Right lobe of liver (tissue), 6 donors: ENCODE measurements around the gene DPP10. TPM values are rescaled to one million over a fixed set of nuclear protein-coding genes. Genes with fewer than 3 reads are reported as not detected.

Experiments used
- ATAC-seq, 4 donors: fragments of 200-7000 bp; cut with Tn5 transposase; one replicate each; pipeline ENCODE4 v1.9.1; 2020; ENCODE audit warnings: mild to moderate bottlenecking in 4 of 4, moderate library complexity in 4 of 4
- DNase-seq, 3 donors: peaks; one replicate each; pipeline ENCODE4 v3.0.0-alpha.2; 2020
- H3K27ac ChIP-seq, 3 donors: fragments of 200-600 bp; one replicate each; pipeline ENCODE4 v1.8.0; 2022
- H3K27me3 ChIP-seq, 2 donors: fragments of 200-600 bp; one replicate each; pipeline ENCODE4 v1.8.0; 2022
- H3K36me3 ChIP-seq, 4 donors: fragments of 200-600 bp; sonication (generic) in 1 of 4; one replicate each; pipeline versions ENCODE4 v1.5.1 to v1.8.0; 2017 to 2022; ENCODE audit warnings: control low read depth in 1 of 4
- H3K4me1 ChIP-seq, 4 donors: fragments of 200-600 bp; sonication (generic) in 1 of 4; one replicate each; pipeline versions ENCODE4 v1.5.1 to v1.8.0; 2017 to 2022; ENCODE audit warnings: control low read depth in 1 of 4
- H3K4me3 ChIP-seq, 3 donors: fragments of 200-600 bp; one replicate each; pipeline ENCODE4 v1.8.0; 2022
- H3K9me3 ChIP-seq, 4 donors: fragments of 200-600 bp; sonication (generic) in 1 of 4; one replicate each; pipeline versions ENCODE4 v1.5.1 to v1.8.0; 2017 to 2022; ENCODE audit warnings: control low read depth in 1 of 4
- POLR2A ChIP-seq: fragments of 450-650 bp; IDR thresholded peaks from one replicate; pipeline ENCODE4 v1.6.1; 2017; ENCODE audit warnings: antibody characterized with exemption, mild to moderate bottlenecking
- WGBS: methylation state at CpG from one replicate; pipeline ENCODE4 v1.1.6; 2018; ENCODE audit warnings: low coverage, low lambda C conversion rate; ENCODE audit not compliant: insufficient coverage; ENCODE audit errors: missing lambda C conversion rate; 5-methylcytosine and 5-hydroxymethylcytosine counted together
- intact Hi-C, 2 donors: fragments of 100-400 bp; cut with DNase I; formaldehyde crosslinking; loops; one replicate each; pipeline versions ENCODE4 v1.11.2 to v1.14.1; 2022
- total RNA-seq, 6 experiments: library from RNA; depleted of rRNA in 2 of 6; stranded (reverse); fragments of >200 nt in 2 of 6; fragmentation: NEBNext Ultra II Directional in 3 of 6; extraction: Animal tissue kit (Norgen Biotek cat#: 25700) in 3 of 6; gene quantifications; one replicate each; pipeline versions ENCODE4 v1.1.0 to v1.2.4, GENCODE V29; 2016 to 2023
- TF ChIP-seq, protein P1 (sequence below), 4 donors: fragments of 200-600 bp in 3 of 4; fragments of 450-650 bp in 1 of 4; IDR thresholded peaks; one replicate each; pipeline versions ENCODE4 v1.5.1 to v1.8.0; 2016 to 2022; ENCODE audit warnings: antibody characterized with exemption in 4 of 4, mild to moderate bottlenecking in 2 of 4
- donor health status: DM: no; HTN: yes; CAD: no.
- donor health status: DM: no; HTN: no; CAD: no.
- donor health status: DM: no; HTN: no; CAD: no.
- donor health status: DM: no; HTN: yes; CAD: no.
- donor health status: DM: no; HTN: yes; CAD: no.

The DPP10 gene
- total RNA-seq, 6 experiments from 2014 or later: 0.09 to 0.19 (median 0.15) TPM; not detected in 2

DNA sequence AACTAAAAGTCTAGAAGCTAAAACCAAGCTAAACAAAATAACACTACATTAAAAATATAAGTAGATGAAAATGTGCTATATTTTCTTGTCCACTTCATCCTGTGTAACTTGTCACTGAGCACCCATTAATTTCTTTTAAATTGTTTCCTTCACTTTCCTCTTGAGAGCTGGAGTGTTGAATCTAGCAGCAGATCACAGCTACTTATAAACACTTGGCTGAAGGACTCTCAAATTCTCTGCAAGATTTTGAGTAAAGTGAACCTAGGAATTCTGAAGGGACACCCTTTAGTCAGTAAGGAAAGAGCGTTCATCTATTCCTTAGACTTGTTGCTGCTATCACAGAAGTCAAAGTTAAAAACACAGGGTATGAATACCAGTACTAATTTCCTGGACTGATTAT lies 1163.9 kb downstream of the DPP10 start:
- no peak for DNase-seq
- no peak overlapping the region for H3K27ac ChIP-seq
- no peaks in the 10 kb centered on the region for H3K36me3 ChIP-seq
- no peak for TF ChIP-seq POLR2A
- TF ChIP-seq, protein P1, sequence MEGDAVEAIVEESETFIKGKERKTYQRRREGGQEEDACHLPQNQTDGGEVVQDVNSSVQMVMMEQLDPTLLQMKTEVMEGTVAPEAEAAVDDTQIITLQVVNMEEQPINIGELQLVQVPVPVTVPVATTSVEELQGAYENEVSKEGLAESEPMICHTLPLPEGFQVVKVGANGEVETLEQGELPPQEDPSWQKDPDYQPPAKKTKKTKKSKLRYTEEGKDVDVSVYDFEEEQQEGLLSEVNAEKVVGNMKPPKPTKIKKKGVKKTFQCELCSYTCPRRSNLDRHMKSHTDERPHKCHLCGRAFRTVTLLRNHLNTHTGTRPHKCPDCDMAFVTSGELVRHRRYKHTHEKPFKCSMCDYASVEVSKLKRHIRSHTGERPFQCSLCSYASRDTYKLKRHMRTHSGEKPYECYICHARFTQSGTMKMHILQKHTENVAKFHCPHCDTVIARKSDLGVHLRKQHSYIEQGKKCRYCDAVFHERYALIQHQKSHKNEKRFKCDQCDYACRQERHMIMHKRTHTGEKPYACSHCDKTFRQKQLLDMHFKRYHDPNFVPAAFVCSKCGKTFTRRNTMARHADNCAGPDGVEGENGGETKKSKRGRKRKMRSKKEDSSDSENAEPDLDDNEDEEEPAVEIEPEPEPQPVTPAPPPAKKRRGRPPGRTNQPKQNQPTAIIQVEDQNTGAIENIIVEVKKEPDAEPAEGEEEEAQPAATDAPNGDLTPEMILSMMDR (IDR thresholded peaks at IDR 0.05): no peak
- intact Hi-C loops: no loop called here
- H3K9me3 ChIP-seq: no peaks in the 10 kb centered on the region
- H3K4me3 ChIP-seq: no peak overlapping the region
- no peaks in the 10 kb centered on the region for H3K27me3 ChIP-seq
- ATAC-seq: no peak
- 44% methylated on average over 1 of the region's 1 CpG for WGBS
- no peaks in the 10 kb centered on the region for H3K4me1 ChIP-seq

DNA sequence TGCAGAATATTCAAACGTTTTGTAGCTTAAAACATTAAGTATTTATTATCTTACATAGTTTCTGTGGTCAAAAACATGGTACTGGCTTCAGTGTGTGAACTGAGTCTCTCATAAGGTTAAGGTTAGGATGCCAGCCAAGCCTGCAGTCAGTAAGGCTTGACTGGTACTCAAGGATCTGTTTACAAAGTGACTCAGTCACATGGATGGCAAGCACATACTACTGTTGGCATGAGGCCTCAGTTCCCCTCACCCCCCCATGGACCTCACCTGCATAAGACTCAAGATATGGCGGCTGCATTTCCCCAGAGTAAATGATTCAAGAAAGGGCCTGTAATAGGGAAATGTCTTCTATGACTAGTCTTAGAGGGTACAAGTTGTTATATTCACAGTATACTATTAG lies 1167.5 kb downstream of the DPP10 start:
- Histone ChIP-seq H3K36me3 (no peaks in the 10 kb centered on the region), H3K27ac (no peak overlapping the region), H3K4me1 (no peaks in the 10 kb centered on the region), H3K4me3 (no peak overlapping the region), H3K27me3 (no peaks in the 10 kb centered on the region), H3K9me3 (no peaks in the 10 kb centered on the region)
- no peak for TF ChIP-seq POLR2A
- TF ChIP-seq, protein P1 (IDR thresholded peaks at IDR 0.05): no peak
- WGBS: 11% methylated on average over 1 of the region's 2 CpGs
- no peak for ATAC-seq
- DNase-seq: no peak
- intact Hi-C loops: no loop called here

DNA sequence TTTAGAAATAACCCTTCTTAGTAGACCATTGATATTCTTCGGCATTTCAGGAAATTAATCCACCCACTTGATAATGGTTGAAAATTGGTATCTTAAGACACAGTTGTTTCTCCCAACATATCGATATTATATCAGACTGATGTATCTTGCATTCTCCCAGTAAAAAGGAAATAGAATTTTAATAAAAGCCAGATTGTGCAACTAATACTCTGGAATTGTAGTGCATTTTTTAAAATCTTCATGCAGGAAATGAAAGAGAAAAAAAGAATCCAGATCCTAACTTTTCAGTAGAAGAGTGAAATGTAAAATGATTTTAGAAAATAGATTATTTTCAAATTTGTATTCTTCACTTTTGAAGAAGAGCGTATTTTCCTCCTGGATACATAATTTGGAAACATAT lies 1168.4 kb downstream of the DPP10 start:
- Histone ChIP-seq H3K27me3 (no peaks in the 10 kb centered on the region), H3K27ac (no peak overlapping the region), H3K36me3 (no peaks in the 10 kb centered on the region), H3K4me1 (no peaks in the 10 kb centered on the region), H3K9me3 (no peaks in the 10 kb centered on the region), H3K4me3 (no peak overlapping the region)
- intact Hi-C loops: no loop called here
- no peak for ATAC-seq
- DNase-seq: no peak
- 67% methylated on average over 3 of the region's 3 CpGs for WGBS
- TF ChIP-seq POLR2A: no peak
- TF ChIP-seq, protein P1 (IDR thresholded peaks at IDR 0.05): no peak

DNA sequence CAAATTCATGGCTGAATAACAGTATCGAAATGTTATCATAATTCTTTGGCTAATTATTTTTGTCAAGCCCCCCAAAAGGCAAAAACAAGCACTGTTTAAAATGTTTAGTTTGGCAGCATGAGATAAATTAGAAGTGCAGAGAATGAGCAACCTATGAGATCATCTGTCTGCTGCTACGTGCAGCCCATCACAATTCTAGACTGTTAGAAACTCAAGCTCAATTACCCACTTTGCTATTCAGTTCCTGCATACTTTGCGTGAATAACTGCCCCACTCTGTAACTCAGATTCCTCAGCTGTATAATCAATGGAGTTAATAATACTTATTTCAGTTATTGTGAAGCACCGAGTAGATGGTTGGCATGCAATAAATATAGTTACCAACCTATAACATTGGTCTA lies 1181.9 kb downstream of the DPP10 start:
- Histone ChIP-seq H3K4me1 (no peaks in the 10 kb centered on the region), H3K27me3 (no peaks in the 10 kb centered on the region), H3K9me3 (no peaks in the 10 kb centered on the region), H3K36me3 (no peaks in the 10 kb centered on the region), H3K4me3 (no peak overlapping the region), H3K27ac (no peak overlapping the region)
- DNase-seq (no peak), ATAC-seq (no peak)
- no peak for TF ChIP-seq POLR2A
- TF ChIP-seq, protein P1 (IDR thresholded peaks at IDR 0.05): no peak
- intact Hi-C loops: no loop called here
- WGBS: 49% methylated on average over 4 of the region's 4 CpGs

DNA sequence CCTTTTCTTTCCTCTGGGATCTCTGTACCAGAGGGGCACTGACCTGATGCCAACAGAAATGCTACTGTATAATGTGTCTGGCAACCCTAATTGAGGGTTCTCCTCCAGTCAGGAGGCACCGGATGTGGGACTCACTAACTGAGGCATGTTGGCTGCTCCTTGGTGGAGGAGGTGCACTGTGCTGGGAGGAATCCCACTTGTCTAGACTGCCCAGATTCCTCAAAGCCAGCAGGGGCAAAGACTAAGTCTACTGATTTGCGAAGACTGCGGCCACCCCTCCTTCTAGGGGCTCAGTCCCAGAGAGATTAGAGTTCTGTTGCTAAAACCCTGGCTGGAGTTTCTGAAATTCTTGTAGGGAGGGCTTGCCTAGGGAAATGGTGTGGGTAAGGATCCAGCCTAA lies 1192.1 kb downstream of the DPP10 start:
- ATAC-seq (no peak), DNase-seq (no peak)
- Histone ChIP-seq H3K36me3 (no peaks in the 10 kb centered on the region), H3K27ac (no peak overlapping the region), H3K9me3 (no peaks in the 10 kb centered on the region), H3K4me1 (no peaks in the 10 kb centered on the region), H3K4me3 (no peak overlapping the region), H3K27me3 (no peaks in the 10 kb centered on the region)
- WGBS: no CpG with 5 or more reads among the region's 3 CpGs
- TF ChIP-seq, protein P1 (IDR thresholded peaks at IDR 0.05): no peak
- TF ChIP-seq POLR2A: no peak
- intact Hi-C loops: no loop called here
